H1 (cell line): ENCODE measurements around the gene ABHD8. TPM values are rescaled to one million over a fixed set of nuclear protein-coding genes. Genes with fewer than 3 reads are reported as not detected.

ENCODE experiments used
- HDAC6 ChIP-seq: IDR thresholded peaks from one replicate; pipeline ENCODE4 v1.7.1; 2012; ENCODE audit warnings: low read depth, mild to moderate bottlenecking, inconsistent platforms, low read length, moderate library complexity
- SRF ChIP-seq: IDR thresholded peaks from 2 replicates; pipeline ENCODE4 v1.6.1; 2011; ENCODE audit warnings: mild to moderate bottlenecking, low read depth, low read length, moderate library complexity
- polyA plus RNA-seq, 7 experiments: library from polyadenylated mRNA; depleted of rRNA in 3 of 7; stranded (reverse) in 5 of 7; unstranded in 2 of 7; fragments of >200 nt in 5 of 7; fragments of 200-250 nt in 2 of 7; gene quantifications; 1 replicate in 5 of 7; 2 replicates in 1 of 7; 4 replicates in 1 of 7; pipeline versions ENCODE4 v1.2.1 to v1.2.3, GENCODE V29; 2011 to 2013; ENCODE audit warnings: missing spikeins in 2 of 7, mixed read lengths in 2 of 7
- total RNA-seq: library from RNA; stranded (reverse); fragmentation: NEBNext Ultra II Directional; extraction: Animal tissue kit (Norgen Biotek cat#: 25700); gene quantifications from 2 replicates; pipeline ENCODE4 v1.2.1, GENCODE V29; 2021

ABHD8 gene
- total and polyA plus RNA-seq, 2 of the 8 experiments (the other 6 are each of a cell fraction or from before 2014, with no cell fraction given) = 11.3 to 18.7 TPM

DNA sequence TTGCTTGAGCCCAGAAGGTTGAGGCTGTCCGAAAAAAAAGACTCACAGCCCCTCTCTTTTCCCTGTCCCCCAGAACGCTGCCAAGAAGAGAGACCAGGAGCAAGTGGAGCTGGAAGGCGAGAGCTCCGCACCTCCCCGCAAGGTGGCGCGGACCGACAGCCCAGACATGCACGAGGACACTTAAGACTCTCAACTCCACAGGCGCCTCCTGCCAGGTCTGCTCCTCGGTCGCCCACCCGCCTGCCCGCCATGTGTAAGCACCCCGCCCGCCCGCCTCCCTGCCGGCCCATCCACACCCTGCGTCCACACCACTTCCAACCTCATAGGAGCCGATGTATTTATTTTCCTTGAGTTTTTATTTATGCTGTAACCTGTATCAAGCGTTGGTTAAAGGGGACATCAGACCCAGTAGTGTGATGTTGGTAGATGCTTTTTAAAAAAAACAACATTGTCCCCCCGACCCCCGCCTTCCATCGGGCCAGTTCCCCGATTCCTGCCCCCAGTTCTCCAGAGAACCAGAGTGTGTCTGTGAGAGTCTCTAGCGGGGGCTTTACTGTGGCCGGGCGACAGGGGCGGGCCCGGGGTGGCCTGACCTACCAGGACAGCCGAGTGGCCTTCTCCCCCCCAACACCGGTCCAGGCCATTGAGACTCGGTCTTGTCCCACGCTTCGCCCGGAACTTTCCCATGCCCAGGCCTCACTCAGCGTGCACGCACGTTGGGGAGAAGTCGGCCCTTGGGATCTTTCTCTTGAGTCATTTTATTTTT is 16.4 kb upstream of the ABHD8 start (continued):
- TF ChIP-seq SRF = no peak
- no peak for TF ChIP-seq HDAC6
